HepG2 (cell line): ENCODE data around the gene DNAJB8. TPM values are rescaled to one million over a fixed set of nuclear protein-coding genes. Genes with fewer than 3 reads are reported as not detected.

ENCODE experiments used
- ATAC-seq: fragments of 200-7000 bp; cut with Tn5 transposase; 3 replicates; pipeline ENCODE4 v1.9.1; 2020; ENCODE audit warnings: mild to moderate bottlenecking, moderate library complexity
- BruUV-seq: library from RNA; stranded (reverse); fragments of 400-500 nt; replicated peaks from 2 replicates; lab custom pipeline; 2021; lab: Mats Ljungman, UMichigan
- CTCF ChIA-PET: fragments of 300-600 bp; formaldehyde crosslinking; extraction: SDS; loops from one replicate; lab custom pipeline; 2021; ENCODE audit warnings: low total read pairs, inconsistent platforms, low intra/inter-chr PET ratio; lab: Yijun Ruan, JAX
- POLR2A ChIA-PET: fragments of 350-600 bp; sonication (Branson Sonifier 250); formaldehyde crosslinking; loops from one replicate; lab custom pipeline; 2020; ENCODE audit warnings: antibody characterized with exemption, inconsistent platforms; lab: Yijun Ruan, JAX
- DNase-seq: peaks from one replicate; pipeline ENCODE4 v3.0.0-alpha.2; 2015; ENCODE audit warnings: low spot score
- FAIRE-seq: peaks from 3 replicates; lab custom pipeline; 2011; peaks lifted over from hg19 to GRCh38; lab: Jason Lieb, UNC
- H2AFZ ChIP-seq: one replicate; pipeline ENCODE4 v1.6.1; 2011; ENCODE audit warnings: low read length, inconsistent platforms
- H3K27ac ChIP-seq: fragments of 300-600 bp; 3 replicates; pipeline ENCODE4 v1.8.0; 2011; ENCODE audit warnings: mixed run types, mild to moderate bottlenecking, mixed read lengths, low read length, inconsistent platforms; ENCODE audit not compliant: insufficient read depth; ENCODE audit errors: extremely low read length
- H3K27me3 ChIP-seq, 2 experiments: fragments of 200-600 bp in 1 of 2; 2 replicates in 1 of 2; 3 replicates in 1 of 2; pipeline versions ENCODE4 v1.6.0 to v1.8.0; 2011; ENCODE audit warnings: low read length in 2 of 2, mild to moderate bottlenecking in 2 of 2, moderate library complexity in 2 of 2, inconsistent platforms in 1 of 2; ENCODE audit not compliant: insufficient read depth in 2 of 2, control insufficient read depth in 1 of 2
- H3K36me3 ChIP-seq, 2 experiments: fragments of 200-600 bp in 1 of 2; replicated peaks in 1 of 2; 2 replicates in 1 of 2; 3 replicates in 1 of 2; pipeline versions ENCODE4 v1.5.1 to v1.8.0; 2011; ENCODE audit warnings: low read length in 2 of 2, inconsistent platforms in 1 of 2; ENCODE audit not compliant: insufficient read depth in 2 of 2, control insufficient read depth in 1 of 2
- H3K4me1 ChIP-seq: 2 replicates; pipeline ENCODE4 v1.5.1; 2012; ENCODE audit warnings: low read length, inconsistent platforms; ENCODE audit not compliant: insufficient read depth
- H3K4me2 ChIP-seq: 2 replicates; pipeline ENCODE4 v1.6.0; 2011; ENCODE audit warnings: low read depth, low read length, inconsistent platforms
- H3K4me3 ChIP-seq, 3 experiments: fragments of 200-600 bp in 1 of 3; sonication (generic), shearing (Covaris generic) in 1 of 3; replicated peaks in 1 of 3; 2 replicates each; pipeline ENCODE4 v1.5.1; 2011 to 2016; ENCODE audit warnings: low read length in 3 of 3, inconsistent platforms in 2 of 3, low read depth in 2 of 3, mild to moderate bottlenecking in 2 of 3, control low read depth in 1 of 3, mixed read lengths in 1 of 3; ENCODE audit not compliant: insufficient read depth in 1 of 3
- H3K79me2 ChIP-seq: one replicate; pipeline ENCODE4 v1.6.1; 2011; ENCODE audit warnings: low read length, inconsistent platforms; ENCODE audit not compliant: insufficient read depth
- H3K9ac ChIP-seq: 2 replicates; pipeline ENCODE4 v1.6.0; 2011; ENCODE audit warnings: mild to moderate bottlenecking, low read depth, low read length, inconsistent platforms; ENCODE audit not compliant: insufficient read depth
- H3K9me3 ChIP-seq: 2 replicates; pipeline ENCODE4 v1.5.1; 2012; ENCODE audit warnings: mild to moderate bottlenecking, low read length
- H4K20me1 ChIP-seq: 2 replicates; pipeline ENCODE4 v1.6.0; 2011; ENCODE audit warnings: inconsistent platforms, mild to moderate bottlenecking, low read length, moderate library complexity; ENCODE audit not compliant: insufficient read depth
- CTCF ChIP-seq: sonication (generic); formaldehyde crosslinking; IDR thresholded peaks from 2 replicates; pipeline ENCODE4 v1.5.0; 2020; ENCODE audit warnings: mild to moderate bottlenecking, missing genetic modification reagents, moderate library complexity
- GZF1 ChIP-seq: sonication (generic); formaldehyde crosslinking; IDR thresholded peaks from 2 replicates; pipeline ENCODE4 v1.5.1; 2020; ENCODE audit warnings: mild to moderate bottlenecking, missing genetic modification reagents
- HOXA5 ChIP-seq: sonication (generic); formaldehyde crosslinking; IDR thresholded peaks from 2 replicates; pipeline ENCODE4 v1.4.0; 2020; ENCODE audit warnings: missing genetic modification reagents
- MAF1 ChIP-seq: sonication (generic); formaldehyde crosslinking; IDR thresholded peaks from 2 replicates; pipeline ENCODE4 v1.5.0; 2020; ENCODE audit warnings: missing genetic modification reagents, borderline replicate concordance
- MBD4 ChIP-seq: IDR thresholded peaks from 2 replicates; pipeline ENCODE4 v1.6.1; 2012; ENCODE audit warnings: low read length, inconsistent platforms, borderline replicate concordance
- MEF2D ChIP-seq: sonication (generic); formaldehyde crosslinking; IDR thresholded peaks from 2 replicates; pipeline ENCODE4 v1.5.1; 2020; ENCODE audit warnings: mild to moderate bottlenecking, missing genetic modification reagents
- SPEN ChIP-seq: sonication (generic); formaldehyde crosslinking; IDR thresholded peaks from 2 replicates; pipeline ENCODE4 v1.5.1; 2020; ENCODE audit warnings: low read depth, mild to moderate bottlenecking, missing genetic modification reagents
- STAG1 ChIP-seq: sonication (generic); formaldehyde crosslinking; IDR thresholded peaks from 2 replicates; pipeline ENCODE4 v1.4.0; 2020; ENCODE audit warnings: missing genetic modification reagents
- STAT6 ChIP-seq: sonication (generic); formaldehyde crosslinking; IDR thresholded peaks from 2 replicates; pipeline ENCODE4 v1.4.0; 2020; ENCODE audit warnings: missing genetic modification reagents, mild to moderate bottlenecking, borderline replicate concordance
- TCF7 ChIP-seq: sonication (generic); IDR thresholded peaks from 2 replicates; pipeline ENCODE4 v1.6.1; 2016; ENCODE audit warnings: antibody characterized with exemption, low read depth
- TRAFD1 ChIP-seq: sonication (generic); formaldehyde crosslinking; IDR thresholded peaks from 2 replicates; pipeline ENCODE4 v1.5.1; 2020; ENCODE audit warnings: missing genetic modification reagents, mild to moderate bottlenecking, borderline replicate concordance
- XRCC5 ChIP-seq: fragments of 200-400 bp; formaldehyde crosslinking; optimal IDR thresholded peaks from 2 replicates; pipeline ENCODE3; 2017; ENCODE audit warnings: mild to moderate bottlenecking, low read length
- ZNF263 ChIP-seq: sonication (generic); formaldehyde crosslinking; IDR thresholded peaks from 2 replicates; pipeline ENCODE4 v1.4.0; 2020; ENCODE audit warnings: missing genetic modification reagents
- ZNF264 ChIP-seq: sonication (generic); formaldehyde crosslinking; IDR thresholded peaks from 2 replicates; pipeline ENCODE4 v1.4.0; 2020; ENCODE audit warnings: missing genetic modification reagents
- ZNF724P ChIP-seq: sonication (generic); formaldehyde crosslinking; IDR thresholded peaks from 2 replicates; pipeline ENCODE4 v1.8.0; 2022; ENCODE audit warnings: missing genetic modification reagents, borderline replicate concordance
- ZNF749 ChIP-seq: sonication (generic); formaldehyde crosslinking; IDR thresholded peaks from 2 replicates; pipeline ENCODE4 v1.8.0; 2022; ENCODE audit warnings: mild to moderate bottlenecking, missing genetic modification reagents, moderate library complexity, borderline replicate concordance
- ZNF839 ChIP-seq: sonication (generic); formaldehyde crosslinking; IDR thresholded peaks from 2 replicates; pipeline ENCODE4 v1.4.0; 2020; ENCODE audit warnings: missing genetic modification reagents, mild to moderate bottlenecking, borderline replicate concordance
- ZNF841 ChIP-seq: sonication (generic); formaldehyde crosslinking; IDR thresholded peaks from 2 replicates; pipeline ENCODE4 v1.8.1; 2023; ENCODE audit warnings: missing genetic modification reagents, borderline replicate concordance
- WGBS: methylation state at CpG from one replicate; pipeline ENCODE4 v1.1.6; 2017; ENCODE audit warnings: low lambda C conversion rate; 5-methylcytosine and 5-hydroxymethylcytosine counted together
- in situ Hi-C: cut with HindIII; loops from 2 replicates; pipeline ENCODE4 v1.10.0; 2017; ENCODE audit warnings: low pct_unique_long_range_greater_than_20kb; ENCODE audit not compliant: extremely low pct_ligation_motif_present
- intact Hi-C: fragments of 100-400 bp; cut with micrococcal nuclease; formaldehyde crosslinking; loops from one replicate; pipeline ENCODE4 v1.10.0; 2022; ENCODE audit not compliant: unreplicated experiment
- polyA plus RNA-seq, 8 experiments: library from polyadenylated mRNA; depleted of rRNA in 3 of 8; stranded (reverse) in 7 of 8; unstranded in 1 of 8; fragments of >200 nt; fragmentation: Illumina TruSeq in 4 of 8; extraction: Trizol in 4 of 8; gene quantifications; 2 replicates each; pipeline versions ENCODE4 v1.2.1 to v1.2.3, GENCODE V29; 2011 to 2016; ENCODE audit warnings: low read depth in 4 of 8, missing spikeins in 1 of 8, mixed read lengths in 1 of 8; ENCODE audit not compliant: insufficient read depth in 1 of 8
- total RNA-seq, 5 experiments: library from RNA; depleted of rRNA; stranded (reverse); fragments of >200 nt; fragmentation: Illumina TruSeq; extraction: Trizol; gene quantifications; 2 replicates each; pipeline ENCODE4 v1.2.3, GENCODE V29; 2016; ENCODE audit warnings: low read depth in 1 of 5
- TF ChIP-seq, protein P1 (sequence below): IDR thresholded peaks from 2 replicates; pipeline ENCODE4 v1.6.1; 2012; ENCODE audit warnings: inconsistent platforms

DNAJB8 gene
- total and polyA plus RNA-seq, 2 of the 13 experiments (the other 11 are each of a cell fraction or from before 2014, with no cell fraction given): not detected

DNA sequence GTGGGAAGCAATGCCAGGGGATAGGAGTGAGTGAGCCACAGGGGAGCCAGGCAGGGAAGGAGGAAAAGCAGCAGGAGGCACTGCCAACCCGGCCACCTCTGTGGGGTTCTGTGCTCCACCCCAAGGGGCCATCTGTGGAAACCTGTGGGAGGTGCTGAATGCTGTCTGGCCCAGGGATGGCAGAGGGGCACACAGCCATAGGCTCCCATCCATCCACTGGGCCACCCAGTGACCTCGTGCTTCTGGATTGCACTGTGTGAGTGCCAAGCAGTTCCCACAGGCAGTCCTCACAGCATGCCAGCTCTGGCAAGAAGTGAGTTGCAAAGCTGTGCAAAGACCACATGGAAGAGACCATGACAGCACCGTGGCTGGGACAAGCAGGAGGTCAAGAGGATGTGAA is 27.5 kb downstream of the DNAJB8 start (continued):
- no peak for TF ChIP-seq ZNF839 (CRISPR knock-in tag)
- TF ChIP-seq ZNF841: no peak
- no peak for TF ChIP-seq ZNF264 (CRISPR knock-in tag)
- TF ChIP-seq TCF7: no peak
- no peak for TF ChIP-seq MBD4
- TF ChIP-seq, all 625 proteins: peak for 0

DNA sequence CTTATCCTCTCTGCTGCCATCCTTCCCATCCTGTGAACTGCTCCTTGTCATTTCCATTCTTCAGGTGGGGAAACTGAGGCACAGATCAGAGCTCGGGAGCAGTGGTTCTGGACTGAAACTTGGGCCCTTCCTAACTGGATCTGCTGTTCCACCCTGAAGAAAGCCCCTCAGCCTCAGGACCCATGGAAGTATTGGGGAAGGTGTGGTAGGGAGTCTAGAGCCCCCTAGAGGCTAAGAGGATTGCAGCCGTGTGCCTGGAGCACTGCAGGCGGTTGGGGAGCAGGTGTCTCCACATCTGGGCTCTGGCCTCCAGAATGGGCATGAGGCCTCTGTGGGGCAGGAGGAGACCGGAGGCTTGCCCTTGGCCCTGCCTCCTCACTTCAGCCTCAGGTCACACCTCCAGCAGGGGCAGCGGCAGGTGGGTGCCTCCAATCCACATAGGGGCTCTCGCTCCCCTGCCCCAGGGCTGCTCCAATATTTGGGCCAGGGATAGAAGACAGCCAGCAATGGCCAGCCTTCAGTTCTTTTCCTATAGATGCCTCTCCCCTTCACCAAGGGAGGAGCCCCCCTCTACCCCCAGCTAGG is 28.1 kb downstream of the DNAJB8 start:
- no TSS peak for BruUV-seq
- 0 out of 2 replicates have a peak, but pooled peaks cover 2% of the 10 kb centered on the region for H3K4me1 ChIP-seq
- H3K4me2 ChIP-seq: no peak overlapping the region
- ChIA-PET CTCF (no interaction called here), POLR2A (no interaction called here)
- H4K20me1 ChIP-seq: no peaks in the 10 kb centered on the region
- ATAC-seq (peak; percentile 50), FAIRE-seq (no peak), DNase-seq (no peak)
- H3K36me3 ChIP-seq: no peaks in the 10 kb centered on the region
- no peak overlapping the region for H3K4me3 ChIP-seq
- H3K27me3 ChIP-seq: peaks cover 12 to 72% of the 10 kb centered on the region in 2 experiments
- 40% methylated on average over 4 of the region's 6 CpGs for WGBS
- in situ Hi-C loops (no loop called here), intact Hi-C loops (no loop called here)
- no peak overlapping the region for H2AFZ ChIP-seq
- TF ChIP-seq MEF2D (no peak), ZNF263 (CRISPR knock-in tag) (peak; percentile 82), TRAFD1 (CRISPR knock-in tag) (no peak), STAG1 (CRISPR knock-in tag) (peak; percentile 45), ZNF749 (CRISPR knock-in tag) (no peak), XRCC5 (peak; percentile 24), SPEN (CRISPR knock-in tag) (no peak), STAT6 (CRISPR knock-in tag) (no peak), ZNF724P (CRISPR knock-in tag) (no peak), HOXA5 (CRISPR knock-in tag) (no peak), MAF1 (no peak), CTCF (peak; percentile 68), GZF1 (CRISPR knock-in tag) (no peak)
- TF ChIP-seq, protein P1, sequence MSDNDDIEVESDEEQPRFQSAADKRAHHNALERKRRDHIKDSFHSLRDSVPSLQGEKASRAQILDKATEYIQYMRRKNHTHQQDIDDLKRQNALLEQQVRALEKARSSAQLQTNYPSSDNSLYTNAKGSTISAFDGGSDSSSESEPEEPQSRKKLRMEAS: no peak
- no peaks in the 10 kb centered on the region for H3K79me2 ChIP-seq
- H3K9me3 ChIP-seq: no peaks in the 10 kb centered on the region
- no peak overlapping the region for H3K27ac ChIP-seq
- H3K9ac ChIP-seq: no peak overlapping the region
